Astrocyte (in vitro differentiated cells and primary cell): ENCODE data around the gene CYP2A13. TPM values are rescaled to one million over a fixed set of nuclear protein-coding genes. Genes with fewer than 3 reads are reported as not detected.
"Not testable (repeated sequence)": the region's sequence is repeated elsewhere in the genome, so short reads cannot be mapped to it uniquely, and the experiment has no call there.

Experiments
- DNase-seq: peaks from one replicate; pipeline ENCODE4 v3.0.0-alpha.2; 2010; ENCODE audit warnings: low read depth
- FAIRE-seq: peaks from 2 replicates; lab custom pipeline; 2011; peaks lifted over from hg19 to GRCh38; lab: Jason Lieb, UNC
- H2AFZ ChIP-seq: 2 replicates; pipeline ENCODE4 v1.6.0; 2012; ENCODE audit warnings: low read depth, low read length, inconsistent platforms
- H3K27ac ChIP-seq: 2 replicates; pipeline ENCODE4 v1.5.1; 2011; ENCODE audit warnings: low read depth, low read length, inconsistent platforms
- H3K27me3 ChIP-seq: 2 replicates; pipeline ENCODE4 v1.6.0; 2011; ENCODE audit warnings: low read length, inconsistent platforms; ENCODE audit not compliant: insufficient read depth
- H3K36me3 ChIP-seq: 2 replicates; pipeline ENCODE4 v1.5.1; 2011; ENCODE audit warnings: low read length, inconsistent platforms; ENCODE audit not compliant: insufficient read depth
- H3K4me1 ChIP-seq: 2 replicates; pipeline ENCODE4 v1.5.1; 2011; ENCODE audit warnings: low read length, inconsistent platforms; ENCODE audit not compliant: insufficient read depth
- H3K4me2 ChIP-seq: 2 replicates; pipeline ENCODE4 v1.6.0; 2012; ENCODE audit warnings: low read length, inconsistent platforms
- H3K4me3 ChIP-seq: 2 replicates; pipeline ENCODE4 v1.5.1; 2011; ENCODE audit warnings: low read depth, mild to moderate bottlenecking, low read length, inconsistent platforms; ENCODE audit not compliant: insufficient read depth
- H3K79me2 ChIP-seq: 2 replicates; pipeline ENCODE4 v1.6.0; 2012; ENCODE audit warnings: mild to moderate bottlenecking, low read length, inconsistent platforms; ENCODE audit not compliant: insufficient read depth
- H3K9ac ChIP-seq: 2 replicates; pipeline ENCODE4 v1.6.0; 2012; ENCODE audit warnings: mild to moderate bottlenecking, low read length, inconsistent platforms
- H3K9me3 ChIP-seq: 2 replicates; pipeline ENCODE4 v1.5.1; 2012; ENCODE audit warnings: low read depth, mild to moderate bottlenecking, low read length, inconsistent platforms; ENCODE audit not compliant: insufficient read depth
- H4K20me1 ChIP-seq: 2 replicates; pipeline ENCODE4 v1.6.0; 2012; ENCODE audit warnings: low read length, inconsistent platforms; ENCODE audit not compliant: insufficient read depth
- H3K27ac Mint-ChIP-seq: one replicate; pipeline ENCODE4 v1.8.0; 2021; ENCODE audit warnings: mild to moderate bottlenecking, mixed read lengths; ENCODE audit not compliant: unreplicated experiment
- H3K27me3 Mint-ChIP-seq: one replicate; pipeline ENCODE4 v1.8.0; 2021; ENCODE audit warnings: low read depth, mixed read lengths; ENCODE audit not compliant: unreplicated experiment
- H3K36me3 Mint-ChIP-seq: one replicate; pipeline ENCODE4 v1.8.0; 2021; ENCODE audit warnings: low read depth, mixed read lengths; ENCODE audit not compliant: unreplicated experiment
- H3K4me1 Mint-ChIP-seq: one replicate; pipeline ENCODE4 v1.8.0; 2021; ENCODE audit warnings: low read depth, mixed read lengths; ENCODE audit not compliant: unreplicated experiment
- H3K4me3 Mint-ChIP-seq: one replicate; pipeline ENCODE4 v1.8.0; 2021; ENCODE audit warnings: mild to moderate bottlenecking, moderate library complexity, mixed read lengths; ENCODE audit not compliant: unreplicated experiment
- H3K9me3 Mint-ChIP-seq: one replicate; pipeline ENCODE4 v1.8.0; 2021; ENCODE audit warnings: mild to moderate bottlenecking, mixed read lengths; ENCODE audit not compliant: unreplicated experiment
- CTCF ChIP-seq: IDR thresholded peaks from 2 replicates; pipeline ENCODE4 v1.5.1; 2011; ENCODE audit warnings: low read depth, mild to moderate bottlenecking, inconsistent platforms, low read length, moderate library complexity; ENCODE audit not compliant: insufficient read depth
- EZH2 ChIP-seq: IDR thresholded peaks from 2 replicates; pipeline ENCODE4 v1.6.1; 2012; ENCODE audit warnings: mild to moderate bottlenecking, low read length, inconsistent platforms; ENCODE audit not compliant: insufficient read depth
- total RNA-seq: library from RNA; stranded (reverse); gene quantifications from 2 replicates; pipeline ENCODE4 v1.2.1, GENCODE V29; 2021

The CYP2A13 gene
- total RNA-seq, 1 donor from 2014 or later = not detected

GRCh38 chr19:41112728-41113290 lies 24.6 kb downstream of the CYP2A13 start:
- H3K27me3 Mint-ChIP-seq = peaks cover 39% of the 10 kb centered on the region
- H4K20me1 ChIP-seq = no peaks in the 10 kb centered on the region
- H3K4me1 Mint-ChIP-seq = no peaks in the 10 kb centered on the region
- DNase-seq (no peak), FAIRE-seq (no peak)
- H3K27ac Mint-ChIP-seq = no peak overlapping the region
- H2AFZ ChIP-seq = no peak overlapping the region
- H3K4me1 ChIP-seq = no peaks in the 10 kb centered on the region
- H3K4me2 ChIP-seq = no peak overlapping the region
- no peaks in the 10 kb centered on the region for H3K9me3 ChIP-seq
- no peak overlapping the region for H3K9ac ChIP-seq
- H3K36me3 ChIP-seq = no peaks in the 10 kb centered on the region
- H3K79me2 ChIP-seq = no peaks in the 10 kb centered on the region
- no peak overlapping the region for H3K27ac ChIP-seq
- no peak for TF ChIP-seq EZH2
- TF ChIP-seq CTCF = no peak
- H3K27me3 ChIP-seq = no peaks in the 10 kb centered on the region
- peaks cover 1% of the 10 kb centered on the region for H3K36me3 Mint-ChIP-seq
- no peak overlapping the region for H3K4me3 Mint-ChIP-seq
- H3K9me3 Mint-ChIP-seq = peaks cover 9% of the 10 kb centered on the region
- no peak overlapping the region for H3K4me3 ChIP-seq

GRCh38 chr19:41114132-41114531 lies 25.9 kb downstream of the CYP2A13 start, which contains the start of gene CYP2F1:
Gene CYP2F1 (plus strand): TSS chr19:41114432. CDS start chr19:41116189, 1,757 bp downstream.
- no peaks in the 10 kb centered on the region for H3K27me3 ChIP-seq
- no peaks in the 10 kb centered on the region for H4K20me1 ChIP-seq
- H3K4me1 ChIP-seq = no peaks in the 10 kb centered on the region
- H3K9ac ChIP-seq = no peak within 1 kb of the TSS
- Mint-ChIP-seq H3K4me1 (no peaks in the 10 kb centered on the region), H3K4me3 (peak within 1 kb of the TSS; percentile 18), H3K27me3 (peaks cover 42% of the 10 kb centered on the region), H3K36me3 (peaks cover 1% of the 10 kb centered on the region), H3K9me3 (peaks cover 9% of the 10 kb centered on the region), H3K27ac (no peak within 1 kb of the TSS)
- no peaks in the 10 kb centered on the region for H3K9me3 ChIP-seq
- FAIRE-seq = no peak
- no peak within 1 kb of the TSS for H3K4me3 ChIP-seq
- TF ChIP-seq EZH2 = no peak
- TF ChIP-seq CTCF = no peak
- H3K36me3 ChIP-seq = no peaks in the 10 kb centered on the region
- no peak for DNase-seq
- no peak within 1 kb of the TSS for H2AFZ ChIP-seq
- H3K79me2 ChIP-seq = no peaks in the 10 kb centered on the region
- H3K27ac ChIP-seq = no peak within 1 kb of the TSS
- H3K4me2 ChIP-seq = no peak within 1 kb of the TSS

GRCh38 chr19:41116261-41116660 lies 28.0 kb downstream of the CYP2A13 start:
- H3K4me2 ChIP-seq = no peak overlapping the region
- H3K4me1 Mint-ChIP-seq = no peaks in the 10 kb centered on the region
- no peaks in the 10 kb centered on the region for H4K20me1 ChIP-seq
- no peak overlapping the region for H3K4me3 Mint-ChIP-seq
- H3K27ac Mint-ChIP-seq = no peak overlapping the region
- DNase-seq (no peak), FAIRE-seq (no peak)
- H3K36me3 ChIP-seq = no peaks in the 10 kb centered on the region
- H2AFZ ChIP-seq = no peak overlapping the region
- no peaks in the 10 kb centered on the region for H3K79me2 ChIP-seq
- H3K27me3 Mint-ChIP-seq = peaks cover 44% of the 10 kb centered on the region
- peaks cover 4% of the 10 kb centered on the region for H3K36me3 Mint-ChIP-seq
- H3K27me3 ChIP-seq = no peaks in the 10 kb centered on the region
- H3K9ac ChIP-seq = no peak overlapping the region
- TF ChIP-seq EZH2 = no peak
- TF ChIP-seq CTCF = no peak
- H3K4me1 ChIP-seq = no peaks in the 10 kb centered on the region
- no peaks in the 10 kb centered on the region for H3K9me3 ChIP-seq
- peaks cover 9% of the 10 kb centered on the region for H3K9me3 Mint-ChIP-seq
- no peak overlapping the region for H3K27ac ChIP-seq
- H3K4me3 ChIP-seq = no peak overlapping the region

- DNase-seq, H3K4me2 ChIP-seq, FAIRE-seq, H3K4me1 Mint-ChIP-seq, H3K9ac ChIP-seq, H3K36me3 ChIP-seq, H4K20me1 ChIP-seq, H3K4me3 Mint-ChIP-seq, H3K79me2 ChIP-seq, H3K4me1 ChIP-seq, H3K27ac ChIP-seq, H3K27me3 ChIP-seq, H3K4me3 ChIP-seq, H3K9me3 ChIP-seq, H3K9me3 Mint-ChIP-seq, H3K36me3 Mint-ChIP-seq, H3K27ac Mint-ChIP-seq, H2AFZ ChIP-seq: not testable (repeated sequence)
- H3K27me3 Mint-ChIP-seq = peaks cover 22% of the 10 kb centered on the region
Measured at GRCh38 chr19:41120929-41121911, 33.0 kb downstream of the CYP2A13 start.
